IMR-90 (cell line): ENCODE data around the gene SLC39A11.

ENCODE experiments used
- CEBPB ChIP-seq: IDR thresholded peaks from 2 replicates; pipeline ENCODE4 v1.6.1; 2012; ENCODE audit warnings: low read depth, low read length, improper control_type of control experiment
- CHD1 ChIP-seq: IDR thresholded peaks from 2 replicates; pipeline ENCODE4 v1.6.1; 2012; ENCODE audit warnings: low read depth, low read length, improper control_type of control experiment
- CTCF ChIP-seq: conservative IDR thresholded peaks from 2 replicates; pipeline ENCODE4 v1.5.1; 2012; ENCODE audit warnings: mild to moderate bottlenecking, low read depth, low read length, improper control_type of control experiment
- FOS ChIP-seq: fragments of 150-350 bp; IDR thresholded peaks from 2 replicates; pipeline ENCODE4 v1.6.1; 2016; ENCODE audit warnings: low read depth, low read length
- MXI1 ChIP-seq: IDR thresholded peaks from 2 replicates; pipeline ENCODE4 v1.6.1; 2012; ENCODE audit warnings: low read depth, mild to moderate bottlenecking, low read length, moderate library complexity, borderline replicate concordance
- POLR2A ChIP-seq: IDR thresholded peaks from 2 replicates; pipeline ENCODE4 v1.6.1; 2012; ENCODE audit warnings: mild to moderate bottlenecking, low read depth, low read length
- RAD21 ChIP-seq: IDR thresholded peaks from 2 replicates; pipeline ENCODE4 v1.6.1; 2012; ENCODE audit warnings: low read length, improper control_type of control experiment
- TF ChIP-seq, protein P1 (sequence below): fragments of 150-350 bp; IDR thresholded peaks from 2 replicates; pipeline ENCODE4 v1.6.1; 2017; ENCODE audit warnings: mild to moderate bottlenecking, antibody characterized with exemption, low read length, low read depth

DNA sequence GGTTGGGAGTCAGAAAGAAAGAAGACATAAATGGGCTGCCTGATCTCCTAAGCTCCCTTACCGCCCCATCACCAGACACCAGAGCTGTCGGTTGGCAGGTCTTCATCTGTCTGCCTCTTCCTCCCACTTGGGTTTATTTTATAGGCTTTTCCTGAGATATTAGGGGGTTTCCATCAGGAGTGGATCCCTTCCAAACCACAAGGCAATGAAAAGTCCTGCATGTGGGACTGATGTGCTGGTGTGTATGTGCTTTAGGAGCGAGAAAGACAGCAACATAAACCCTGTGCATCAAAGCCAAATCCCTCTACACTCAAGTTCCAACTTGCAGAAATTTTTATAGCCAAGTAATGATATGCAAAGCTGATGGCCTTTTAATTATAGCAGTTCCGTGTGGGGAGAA, 389.5 kb downstream of the SLC39A11 start:
- no peak for TF ChIP-seq CTCF
- no peak for TF ChIP-seq CHD1
- no peak for TF ChIP-seq RAD21
- TF ChIP-seq MXI1 = no peak
- no peak for TF ChIP-seq POLR2A
- TF ChIP-seq CEBPB = no peak
- TF ChIP-seq FOS = no peak
- TF ChIP-seq, protein P1, sequence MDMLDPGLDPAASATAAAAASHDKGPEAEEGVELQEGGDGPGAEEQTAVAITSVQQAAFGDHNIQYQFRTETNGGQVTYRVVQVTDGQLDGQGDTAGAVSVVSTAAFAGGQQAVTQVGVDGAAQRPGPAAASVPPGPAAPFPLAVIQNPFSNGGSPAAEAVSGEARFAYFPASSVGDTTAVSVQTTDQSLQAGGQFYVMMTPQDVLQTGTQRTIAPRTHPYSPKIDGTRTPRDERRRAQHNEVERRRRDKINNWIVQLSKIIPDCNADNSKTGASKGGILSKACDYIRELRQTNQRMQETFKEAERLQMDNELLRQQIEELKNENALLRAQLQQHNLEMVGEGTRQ = no peak
